Raji (cell line): Measurements from ENCODE around the gene ACSS1.

ENCODE experiments used
- POLR2A ChIP-seq: IDR thresholded peaks from 2 replicates; pipeline ENCODE4 v1.6.1; 2011; ENCODE audit warnings: low read depth, low read length, control low read depth; ENCODE audit not compliant: insufficient read depth

ACSS1 gene

DNA sequence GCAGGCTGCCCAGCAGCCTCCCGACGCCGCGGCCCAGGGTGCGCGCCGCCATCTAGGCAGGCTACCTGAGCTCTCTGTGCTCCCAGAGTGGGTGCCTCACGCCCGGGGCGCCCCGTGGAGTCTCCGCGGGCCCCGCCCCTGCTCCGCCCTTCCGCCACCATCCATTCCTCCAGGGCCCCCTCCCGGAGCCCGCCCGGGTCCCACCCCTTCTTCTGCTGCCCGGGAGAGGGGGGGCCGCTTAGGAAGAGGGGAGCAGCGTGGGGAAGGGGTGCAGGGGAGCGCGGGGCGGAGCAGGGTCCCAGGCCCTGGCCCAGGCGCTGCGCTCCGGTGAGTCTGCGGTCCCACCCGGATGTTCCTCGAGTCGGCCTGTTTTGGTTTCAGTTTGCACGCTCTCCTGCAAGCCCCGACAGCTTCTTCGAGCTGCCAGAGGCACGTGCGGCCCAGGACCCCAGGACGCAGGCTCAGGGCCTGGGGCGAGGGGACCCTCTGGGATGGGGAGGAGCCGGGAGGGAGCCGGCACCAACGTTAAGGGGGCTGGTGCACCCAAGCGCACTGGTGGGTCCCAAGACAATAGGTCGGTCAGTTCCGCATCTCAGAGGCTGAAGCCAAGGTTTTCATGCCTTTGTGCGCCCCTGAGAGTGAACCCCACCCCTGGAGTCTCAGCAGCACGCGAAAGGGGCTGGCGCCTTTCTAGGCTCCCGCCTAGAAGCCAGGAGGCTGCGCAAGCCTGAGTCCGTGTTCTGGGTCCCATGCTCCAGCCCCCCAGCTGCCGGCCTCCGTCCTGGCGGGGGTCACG lies at the start of gene ACSS1:
Gene ACSS1 (minus strand): TSS at position 89 of the 796 bp plus-strand sequence. CDS start 37 bp downstream, at position 52.
- TF ChIP-seq POLR2A, result peak; percentile 15; the same call in 1 of the 2 replicates

- TF ChIP-seq POLR2A, result no peak
Observed at GRCh38 chr20:25103526-25103925, 45.6 kb upstream of the ACSS1 start.

GRCh38 chr20:25100914-25101313 lies 43.0 kb upstream of the ACSS1 start:
- no peak for TF ChIP-seq POLR2A

- no peak for TF ChIP-seq POLR2A
Observed at GRCh38 chr20:25099601-25100140, 41.7 kb upstream of the ACSS1 start.

DNA sequence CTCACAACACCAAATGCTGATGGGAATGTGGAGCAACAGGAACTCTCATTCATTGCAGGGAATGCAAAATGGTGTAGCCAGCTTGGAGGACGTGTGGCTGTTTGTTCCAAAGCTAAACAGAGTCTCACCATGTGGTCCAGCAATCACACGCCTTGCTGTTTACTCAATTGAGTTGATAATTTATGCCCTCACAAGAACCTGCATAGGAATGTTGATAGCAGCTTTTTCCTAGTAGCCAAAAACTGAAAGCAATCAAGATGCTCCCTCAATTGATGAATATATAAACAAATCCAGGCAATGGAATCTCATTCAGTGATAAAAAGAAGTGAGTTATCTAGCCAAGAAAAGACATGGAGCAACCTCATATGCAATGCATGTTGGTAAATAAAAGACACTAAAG lies 39.6 kb upstream of the ACSS1 start:
- no peak for TF ChIP-seq POLR2A

- no peak for TF ChIP-seq POLR2A
Observed at GRCh38 chr20:25090492-25091429, 32.8 kb upstream of the ACSS1 start.

- no peak for TF ChIP-seq POLR2A
Observed at GRCh38 chr20:25089662-25090061, 31.7 kb upstream of the ACSS1 start.

DNA sequence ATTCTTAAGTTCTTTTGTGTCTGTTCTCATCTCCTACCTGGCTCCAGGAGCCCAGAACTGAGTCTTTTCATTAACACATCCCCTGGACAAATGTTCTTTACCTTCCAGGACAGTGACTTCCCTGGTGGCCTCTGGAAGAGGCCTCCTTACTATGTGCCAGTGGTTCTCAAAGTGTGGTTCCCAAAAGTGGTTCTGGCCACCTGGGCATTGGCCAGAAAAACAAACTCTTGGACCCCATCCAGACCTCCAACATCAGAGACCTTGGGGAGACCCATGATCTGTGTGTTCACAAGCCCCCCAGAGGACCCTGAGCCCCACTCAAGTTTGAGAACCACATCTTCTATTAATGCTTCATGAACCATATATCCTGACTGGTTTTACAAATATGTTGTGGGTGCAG lies 31.2 kb upstream of the ACSS1 start:
- no peak for TF ChIP-seq POLR2A

DNA sequence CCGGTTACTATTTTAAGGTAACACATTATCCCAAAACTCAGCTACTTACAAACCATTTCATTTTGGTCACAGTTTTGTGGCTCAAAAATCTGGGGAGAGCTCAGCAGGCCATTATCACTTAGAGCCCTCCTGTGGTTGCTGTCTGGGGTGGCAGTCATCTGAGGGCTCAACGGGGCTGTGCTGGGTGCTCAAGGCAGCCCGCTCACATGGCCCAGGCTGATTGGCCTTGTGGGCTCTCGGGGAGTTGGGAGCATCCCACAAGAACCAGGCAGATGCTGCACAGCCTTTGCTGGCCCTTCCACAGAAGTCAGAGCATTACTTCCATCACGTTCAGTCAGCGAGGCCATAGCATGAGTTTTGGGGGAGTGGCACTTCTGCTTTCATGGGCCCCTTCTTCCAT lies 30.3 kb upstream of the ACSS1 start:
- no peak for TF ChIP-seq POLR2A

DNA sequence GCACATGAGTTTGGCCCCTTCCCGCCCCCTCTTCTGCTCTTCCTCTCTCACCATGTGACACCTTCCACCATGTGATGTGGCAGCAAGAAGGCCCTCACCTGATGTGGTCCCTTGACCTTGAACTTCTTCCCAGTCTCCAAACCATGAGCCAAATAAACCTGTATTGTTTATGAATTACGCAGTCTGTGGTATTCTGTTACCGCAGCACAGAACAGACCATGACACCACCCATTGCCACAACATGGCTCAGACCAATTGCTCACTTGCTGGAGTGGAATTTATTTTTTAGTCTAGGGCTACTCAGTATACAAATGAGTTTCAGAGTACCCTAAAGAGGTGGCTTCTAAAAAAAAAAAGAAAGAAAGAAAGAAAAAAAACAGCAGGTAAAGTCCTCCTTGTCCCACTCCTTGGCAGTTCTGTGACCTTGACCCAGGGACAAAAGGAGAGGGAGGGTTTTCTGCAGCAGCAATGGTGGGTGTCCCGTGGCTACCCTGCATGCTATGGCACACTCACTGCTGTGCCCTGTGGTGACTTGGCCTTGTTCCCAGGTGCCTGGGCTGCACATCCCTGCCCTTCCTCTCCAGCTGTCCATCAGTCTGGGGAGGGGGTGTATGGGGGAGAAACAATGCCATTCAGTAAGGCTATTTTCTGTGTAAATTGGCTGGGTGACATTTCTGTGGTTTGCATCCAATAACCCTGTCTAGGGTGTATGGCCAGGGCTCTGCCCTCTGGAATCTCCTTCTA lies 29.4 kb upstream of the ACSS1 start:
- TF ChIP-seq POLR2A, result no peak

GRCh38 chr20:25085756-25086495 lies 28.0 kb upstream of the ACSS1 start:
- TF ChIP-seq POLR2A, result no peak

GRCh38 chr20:25084626-25085187 lies 26.8 kb upstream of the ACSS1 start:
- no peak for TF ChIP-seq POLR2A

- no peak for TF ChIP-seq POLR2A
Observed at GRCh38 chr20:25083773-25084625, 26.1 kb upstream of the ACSS1 start.
